Upper lobe of left lung (tissue), 6 donors: ENCODE data around the gene FUT6. TPM values are rescaled to one million over a fixed set of nuclear protein-coding genes. Genes with fewer than 3 reads are reported as not detected.

ENCODE experiments used
- ATAC-seq, 2 donors: fragments of 200-7000 bp; cut with Tn5 transposase; one replicate each; pipeline ENCODE4 v1.9.1; 2022; ENCODE audit warnings: mild to moderate bottlenecking in 2 of 2, moderate library complexity in 2 of 2; ENCODE audit not compliant: low FRiP score in 2 of 2
- DNase-seq, 2 donors: peaks; one replicate each; pipeline ENCODE4 v3.0.0-alpha.2; 2019 to 2020
- H3K27ac ChIP-seq, 4 donors: fragments of 200-600 bp; sonication (generic); one replicate each; pipeline ENCODE4 v1.5.1; 2016 to 2019
- H3K27me3 ChIP-seq, 4 donors: fragments of 200-600 bp; sonication (generic); one replicate each; pipeline ENCODE4 v1.5.1; 2017 to 2019
- H3K36me3 ChIP-seq, 4 donors: fragments of 200-600 bp; sonication (generic); one replicate each; pipeline ENCODE4 v1.5.1; 2016 to 2019
- H3K4me1 ChIP-seq, 4 donors: fragments of 200-600 bp; sonication (generic); one replicate each; pipeline ENCODE4 v1.5.1; 2018 to 2019
- H3K4me3 ChIP-seq, 4 donors: fragments of 200-600 bp; sonication (generic); one replicate each; pipeline ENCODE4 v1.5.1; 2017 to 2019; ENCODE audit warnings: mild to moderate bottlenecking in 2 of 4, moderate library complexity in 1 of 4
- H3K9me3 ChIP-seq, 4 donors: fragments of 200-600 bp; sonication (generic); one replicate each; pipeline ENCODE4 v1.5.1; 2018 to 2019
- CTCF ChIP-seq, 6 experiments: fragments of 450-650 bp in 4 of 6; fragments of 200-600 bp in 2 of 6; sonication (generic) in 2 of 6; IDR thresholded peaks; one replicate each; pipeline ENCODE4 v1.5.1; 2016 to 2019; ENCODE audit warnings: antibody characterized with exemption in 6 of 6
- EP300 ChIP-seq, 4 donors: sonication (generic); formaldehyde crosslinking; IDR thresholded peaks; one replicate each; pipeline ENCODE4 v1.5.1; 2017; ENCODE audit warnings: antibody characterized with exemption in 4 of 4, control low read depth in 2 of 4
- POLR2A ChIP-seq, 4 donors: fragments of 450-650 bp; IDR thresholded peaks; one replicate each; pipeline ENCODE4 v1.5.1; 2016 to 2017; ENCODE audit warnings: antibody characterized with exemption in 4 of 4, mild to moderate bottlenecking in 2 of 4
- POLR2AphosphoS5 ChIP-seq, 2 donors: sonication (generic); formaldehyde crosslinking; IDR thresholded peaks; one replicate each; pipeline ENCODE4 v1.5.1; 2017; ENCODE audit warnings: antibody characterized with exemption in 2 of 2
- WGBS, 2 donors: methylation state at CpG; one replicate each; pipeline ENCODE4 v1.1.5; 2017 to 2018; 5-methylcytosine and 5-hydroxymethylcytosine counted together
- total RNA-seq, 6 donors: library from RNA; depleted of rRNA in 4 of 6; stranded (reverse); fragments of >200 nt in 4 of 6; gene quantifications; one replicate each; pipeline versions ENCODE4 v1.1.0 to v1.2.1, GENCODE V29; 2016 to 2021
- donor health status: DM: no; HTN: no; CAD: no; lungs with moderate emphysema.
- donor health status: DM: no; HTN: yes; CAD: no; lungs with severe emphysema.

FUT6 gene
- total RNA-seq, 6 donors from 2014 or later: 0.30 to 3.6 (median 0.82) TPM

GRCh38 chr19:5832527-5833216 is 6.8 kb downstream of the FUT6 start:
- Histone ChIP-seq H3K9me3 (no peaks in the 10 kb centered on the region), H3K36me3 (no peaks in the 10 kb centered on the region), H3K27me3 (peaks cover 0 to 7% (median 3%) of the 10 kb centered on the region in 4 donors), H3K4me1 (peaks cover 7 to 17% (median 13%) of the 10 kb centered on the region in 4 donors), H3K4me3 (no peak overlapping the region), H3K27ac (no peak overlapping the region)
- no peak for DNase-seq
- WGBS, 2 donors: 86 to 87% methylated on average over 5 to 6 of the region's 6 CpGs
- TF ChIP-seq POLR2A (IDR thresholded peaks at IDR 0.05) (no peak), POLR2AphosphoS5 (IDR thresholded peaks at IDR 0.05) (no peak), CTCF (IDR thresholded peaks at IDR 0.05) (no peak), EP300 (IDR thresholded peaks at IDR 0.05) (no peak)
- no peak for ATAC-seq

GRCh38 chr19:5832061-5832460 is 7.4 kb downstream of the FUT6 start:
- Histone ChIP-seq H3K36me3 (no peaks in the 10 kb centered on the region), H3K4me3 (no peak overlapping the region), H3K27ac (no peak overlapping the region), H3K4me1 (peaks cover 7 to 23% (median 15%) of the 10 kb centered on the region in 4 donors), H3K27me3 (peaks cover 0 to 7% (median 3%) of the 10 kb centered on the region in 4 donors), H3K9me3 (no peaks in the 10 kb centered on the region)
- ATAC-seq: no peak
- 84% methylated on average over 21 to 22 of the region's 22 CpGs for WGBS, 2 donors
- DNase-seq: no peak
- TF ChIP-seq POLR2AphosphoS5 (IDR thresholded peaks at IDR 0.05) (no peak), POLR2A (IDR thresholded peaks at IDR 0.05) (no peak), CTCF (IDR thresholded peaks at IDR 0.05) (no peak), EP300 (IDR thresholded peaks at IDR 0.05) (no peak)

GRCh38 chr19:5831159-5831558 is 8.3 kb downstream of the FUT6 start:
- peaks cover 0 to 7% (median 3%) of the 10 kb centered on the region in 4 donors for H3K27me3 ChIP-seq
- 84 to 86% methylated on average over 3 to 9 of the region's 9 CpGs for WGBS, 2 donors
- H3K36me3 ChIP-seq: no peaks in the 10 kb centered on the region
- DNase-seq: no peak
- no peak for ATAC-seq
- no peak for TF ChIP-seq POLR2AphosphoS5 (IDR thresholded peaks at IDR 0.05)
- no peak for TF ChIP-seq CTCF (IDR thresholded peaks at IDR 0.05)
- no peak for TF ChIP-seq EP300 (IDR thresholded peaks at IDR 0.05)
- no peak for TF ChIP-seq POLR2A (IDR thresholded peaks at IDR 0.05)
- no peak overlapping the region for H3K27ac ChIP-seq
- H3K4me1 ChIP-seq: peaks cover 7 to 31% (median 16%) of the 10 kb centered on the region in 4 donors
- no peaks in the 10 kb centered on the region for H3K9me3 ChIP-seq
- no peak overlapping the region for H3K4me3 ChIP-seq

GRCh38 chr19:5829567-5830310 is 9.8 kb downstream of the FUT6 start:
- DNase-seq (no peak), ATAC-seq (no peak)
- Histone ChIP-seq H3K36me3 (no peaks in the 10 kb centered on the region), H3K27ac (no peak overlapping the region), H3K4me1 (peaks cover 7 to 31% (median 16%) of the 10 kb centered on the region in 4 donors), H3K27me3 (peaks cover 0 to 7% (median 3%) of the 10 kb centered on the region in 4 donors), H3K4me3 (no peak overlapping the region), H3K9me3 (no peaks in the 10 kb centered on the region)
- TF ChIP-seq POLR2A (IDR thresholded peaks at IDR 0.05) (no peak), CTCF (IDR thresholded peaks at IDR 0.05) (no peak), POLR2AphosphoS5 (IDR thresholded peaks at IDR 0.05) (no peak), EP300 (IDR thresholded peaks at IDR 0.05) (no peak)
- WGBS, 2 donors: 70 to 76% methylated on average over 18 to 33 of the region's 34 CpGs
